G401.6 (cell line): ENCODE results near the gene ZSWIM9.

ENCODE experiments used
- FAIRE-seq: peaks from 2 replicates; lab custom pipeline; 2012; peaks lifted over from hg19 to GRCh38; lab: Jason Lieb, UNC

The ZSWIM9 gene

GRCh38 chr19:48169939-48170803 is at the start of gene ZSWIM9, which contains the start of gene LIG1:
TSS of gene ZSWIM9 (plus strand) at chr19:48170680. CDS start at chr19:48171803, 1,123 bp downstream.
TSS of gene LIG1 (minus strand) at chr19:48170344. CDS start at chr19:48165566, 4,778 bp downstream.
- peak; percentile 52 for FAIRE-seq

GRCh38 chr19:48121066-48121465 is 49.4 kb upstream of the ZSWIM9 start:
- FAIRE-seq, result no peak

- FAIRE-seq, result no peak
These were observed 48.5 kb upstream of the ZSWIM9 start for GRCh38 chr19:48121909-48122371.

- FAIRE-seq, result no peak
These were observed 48.1 kb upstream of the ZSWIM9 start for GRCh38 chr19:48122421-48122820.

GRCh38 chr19:48123907-48124651 is 46.4 kb upstream of the ZSWIM9 start:
- FAIRE-seq, result no peak

- FAIRE-seq, result no peak
These were observed 42.9 kb upstream of the ZSWIM9 start for GRCh38 chr19:48127561-48127960.

- FAIRE-seq, result no peak
These were observed 37.4 kb upstream of the ZSWIM9 start for GRCh38 chr19:48133094-48133493.

- FAIRE-seq, result no peak
These were observed 35.1 kb upstream of the ZSWIM9 start for GRCh38 chr19:48135411-48135810.

GRCh38 chr19:48136547-48136946 is 33.9 kb upstream of the ZSWIM9 start:
- FAIRE-seq, result no peak

GRCh38 chr19:48137411-48137810 is 33.1 kb upstream of the ZSWIM9 start:
- no peak for FAIRE-seq

- FAIRE-seq, result no peak
These were observed 31.4 kb upstream of the ZSWIM9 start for GRCh38 chr19:48139053-48139452.

GRCh38 chr19:48147597-48148175 is 22.8 kb upstream of the ZSWIM9 start:
- no peak for FAIRE-seq

GRCh38 chr19:48148576-48148975 is 21.9 kb upstream of the ZSWIM9 start:
- no peak for FAIRE-seq

GRCh38 chr19:48149430-48149829 is 21.1 kb upstream of the ZSWIM9 start:
- no peak for FAIRE-seq

GRCh38 chr19:48152551-48152950 is 17.9 kb upstream of the ZSWIM9 start:
- peak; percentile 93 for FAIRE-seq

- no peak for FAIRE-seq
These were observed 16.5 kb upstream of the ZSWIM9 start for GRCh38 chr19:48154003-48154402.

- FAIRE-seq, result no peak
These were observed 12.2 kb upstream of the ZSWIM9 start for GRCh38 chr19:48158210-48158790.

- FAIRE-seq, result no peak
These were observed 1.8 kb upstream of the ZSWIM9 start for GRCh38 chr19:48168689-48169088.

- no peak for FAIRE-seq
These were observed 922 bp upstream of the ZSWIM9 start for GRCh38 chr19:48169578-48169938.

- no peak for FAIRE-seq
These were observed 402 bp downstream of the ZSWIM9 start for GRCh38 chr19:48170817-48171347.

- no peak for FAIRE-seq
These were observed 1.2 kb downstream of the ZSWIM9 start for GRCh38 chr19:48171710-48172109.

- FAIRE-seq, result no peak
These were observed 4.1 kb downstream of the ZSWIM9 start for GRCh38 chr19:48174445-48175030.
